MM.1S (cell line): ENCODE measurements around the gene ANO2.

Experiments used
- DNase-seq: peaks from one replicate; pipeline ENCODE4 v3.0.0-alpha.2; 2015
- H2AFZ ChIP-seq: fragments of 300-600 bp; sonication (generic); 2 replicates; pipeline ENCODE4 v1.6.0; 2016; ENCODE audit warnings: antibody characterized with exemption, low read length
- H3F3A ChIP-seq: fragments of 300-600 bp; sonication (generic); 2 replicates; pipeline ENCODE4 v1.6.1; 2016; ENCODE audit warnings: mild to moderate bottlenecking, antibody characterized with exemption, low read length, moderate library complexity, mixed read lengths; ENCODE audit not compliant: insufficient read depth
- H3K27ac ChIP-seq: fragments of 300-600 bp; sonication (generic); 2 replicates; pipeline ENCODE4 v1.5.1; 2016; ENCODE audit warnings: mild to moderate bottlenecking, low read length
- H3K27me3 ChIP-seq: fragments of 300-600 bp; sonication (generic); replicated peaks from 2 replicates; pipeline ENCODE4 v1.6.0; 2016; ENCODE audit warnings: low read length; ENCODE audit not compliant: insufficient read depth
- H3K36me3 ChIP-seq: fragments of 300-600 bp; sonication (generic); replicated peaks from 2 replicates; pipeline ENCODE4 v1.6.1; 2016; ENCODE audit warnings: mild to moderate bottlenecking, low read length, mixed read lengths; ENCODE audit not compliant: insufficient read depth
- H3K4me1 ChIP-seq: fragments of 300-600 bp; sonication (generic); 2 replicates; pipeline ENCODE4 v1.6.1; 2016; ENCODE audit warnings: low read length, mixed read lengths
- H3K4me2 ChIP-seq: fragments of 300-600 bp; sonication (generic); 2 replicates; pipeline ENCODE4 v1.6.0; 2016; ENCODE audit warnings: low read depth, low read length
- H3K4me3 ChIP-seq: fragments of 300-600 bp; sonication (generic); 2 replicates; pipeline ENCODE4 v1.5.1; 2016; ENCODE audit warnings: low read length, mixed read lengths
- H3K79me2 ChIP-seq: fragments of 300-600 bp; sonication (generic); 2 replicates; pipeline ENCODE4 v1.6.1; 2016; ENCODE audit warnings: mixed run types, low read length, mixed read lengths
- H3K9ac ChIP-seq: fragments of 300-600 bp; sonication (generic); 2 replicates; pipeline ENCODE4 v1.6.1; 2016; ENCODE audit warnings: low read length, mixed read lengths
- H3K9me2 ChIP-seq: fragments of 300-600 bp; sonication (generic); replicated peaks from 2 replicates; pipeline ENCODE4 v1.6.1; 2016; ENCODE audit warnings: mild to moderate bottlenecking, low read length, mixed read lengths; ENCODE audit not compliant: insufficient read depth
- H3K9me3 ChIP-seq: fragments of 300-600 bp; sonication (generic); replicated peaks from 2 replicates; pipeline ENCODE4 v1.6.1; 2016; ENCODE audit warnings: mild to moderate bottlenecking, low read length, mixed read lengths; ENCODE audit not compliant: insufficient read depth
- H4K20me1 ChIP-seq: fragments of 300-600 bp; sonication (generic); 2 replicates; pipeline ENCODE4 v1.6.1; 2016; ENCODE audit warnings: mild to moderate bottlenecking, low read length, moderate library complexity, mixed read lengths; ENCODE audit not compliant: insufficient read depth
- CTCF ChIP-seq: fragments of 300-600 bp; sonication (generic); IDR thresholded peaks from 2 replicates; pipeline ENCODE4 v1.5.1; 2016; ENCODE audit warnings: antibody characterized with exemption, low read length, mixed read lengths
- EZH2 ChIP-seq: fragments of 300-600 bp; sonication (generic); optimal IDR thresholded peaks from 2 replicates; pipeline ENCODE3; 2017; ENCODE audit warnings: low read depth, mild to moderate bottlenecking, antibody characterized with exemption, low read length, mixed read lengths
- EZH2phosphoT487 ChIP-seq: fragments of 300-600 bp; sonication (generic); IDR thresholded peaks from 2 replicates; pipeline ENCODE4 v1.6.1; 2018; ENCODE audit warnings: antibody characterized with exemption, low read length

The ANO2 gene

GRCh38 chr12:5780536-5780935, 164.5 kb downstream of the ANO2 start:
- no peaks in the 10 kb centered on the region for H3K9me3 ChIP-seq
- H3F3A ChIP-seq, result no peaks in the 10 kb centered on the region
- H3K27me3 ChIP-seq, result no peaks in the 10 kb centered on the region
- H4K20me1 ChIP-seq, result no peaks in the 10 kb centered on the region
- H3K9ac ChIP-seq, result no peak overlapping the region
- H3K9me2 ChIP-seq, result no peaks in the 10 kb centered on the region
- no peak overlapping the region for H3K4me3 ChIP-seq
- no peaks in the 10 kb centered on the region for H3K79me2 ChIP-seq
- H3K27ac ChIP-seq, result no peak overlapping the region
- TF ChIP-seq EZH2 (no peak), EZH2phosphoT487 (no peak), CTCF (no peak)
- DNase-seq, result no peak
- no peak overlapping the region for H3K4me2 ChIP-seq
- H2AFZ ChIP-seq, result no peak overlapping the region
- H3K36me3 ChIP-seq, result no peaks in the 10 kb centered on the region
- no peaks in the 10 kb centered on the region for H3K4me1 ChIP-seq

- no peaks in the 10 kb centered on the region for H3K4me1 ChIP-seq
- no peaks in the 10 kb centered on the region for H3K79me2 ChIP-seq
- TF ChIP-seq EZH2 (no peak), CTCF (no peak), EZH2phosphoT487 (no peak)
- H3K4me2 ChIP-seq, result no peak overlapping the region
- H4K20me1 ChIP-seq, result no peaks in the 10 kb centered on the region
- H3K9ac ChIP-seq, result no peak overlapping the region
- H3K36me3 ChIP-seq, result no peaks in the 10 kb centered on the region
- no peaks in the 10 kb centered on the region for H3F3A ChIP-seq
- DNase-seq, result no peak
- H2AFZ ChIP-seq, result no peak overlapping the region
- no peaks in the 10 kb centered on the region for H3K9me2 ChIP-seq
- H3K27me3 ChIP-seq, result no peaks in the 10 kb centered on the region
- no peak overlapping the region for H3K4me3 ChIP-seq
- no peak overlapping the region for H3K27ac ChIP-seq
- H3K9me3 ChIP-seq, result no peaks in the 10 kb centered on the region
Observed at GRCh38 chr12:5779401-5779800, 165.7 kb downstream of the ANO2 start.

GRCh38 chr12:5778821-5779220, 166.2 kb downstream of the ANO2 start:
- Histone ChIP-seq H3K4me3 (no peak overlapping the region), H3K9me2 (no peaks in the 10 kb centered on the region), H3K27me3 (no peaks in the 10 kb centered on the region), H3K4me1 (no peaks in the 10 kb centered on the region), H3K36me3 (no peaks in the 10 kb centered on the region), H3K4me2 (no peak overlapping the region), H3K79me2 (no peaks in the 10 kb centered on the region), H3F3A (no peaks in the 10 kb centered on the region), H3K27ac (no peak overlapping the region), H3K9me3 (no peaks in the 10 kb centered on the region), H3K9ac (no peak overlapping the region), H4K20me1 (no peaks in the 10 kb centered on the region), H2AFZ (no peak overlapping the region)
- TF ChIP-seq CTCF (no peak), EZH2 (no peak), EZH2phosphoT487 (no peak)
- no peak for DNase-seq
